Upper lobe of left lung (tissue), 6 donors: ENCODE measurements around the gene RNF187. TPM values are rescaled to one million over a fixed set of nuclear protein-coding genes. Genes with fewer than 3 reads are reported as not detected.

Experiments
- ATAC-seq, 2 donors: fragments of 200-7000 bp; cut with Tn5 transposase; one replicate each; pipeline ENCODE4 v1.9.1; 2022; ENCODE audit warnings: mild to moderate bottlenecking in 2 of 2, moderate library complexity in 2 of 2; ENCODE audit not compliant: low FRiP score in 2 of 2
- DNase-seq, 2 donors: peaks; one replicate each; pipeline ENCODE4 v3.0.0-alpha.2; 2019 to 2020
- H3K27ac ChIP-seq, 4 donors: fragments of 200-600 bp; sonication (generic); one replicate each; pipeline ENCODE4 v1.5.1; 2016 to 2019
- H3K27me3 ChIP-seq, 4 donors: fragments of 200-600 bp; sonication (generic); one replicate each; pipeline ENCODE4 v1.5.1; 2017 to 2019
- H3K36me3 ChIP-seq, 4 donors: fragments of 200-600 bp; sonication (generic); one replicate each; pipeline ENCODE4 v1.5.1; 2016 to 2019
- H3K4me1 ChIP-seq, 4 donors: fragments of 200-600 bp; sonication (generic); one replicate each; pipeline ENCODE4 v1.5.1; 2018 to 2019
- H3K4me3 ChIP-seq, 4 donors: fragments of 200-600 bp; sonication (generic); one replicate each; pipeline ENCODE4 v1.5.1; 2017 to 2019; ENCODE audit warnings: mild to moderate bottlenecking in 2 of 4, moderate library complexity in 1 of 4
- H3K9me3 ChIP-seq, 4 donors: fragments of 200-600 bp; sonication (generic); one replicate each; pipeline ENCODE4 v1.5.1; 2018 to 2019
- EP300 ChIP-seq, 4 donors: sonication (generic); formaldehyde crosslinking; IDR thresholded peaks; one replicate each; pipeline ENCODE4 v1.5.1; 2017; ENCODE audit warnings: antibody characterized with exemption in 4 of 4, control low read depth in 2 of 4
- POLR2A ChIP-seq, 4 donors: fragments of 450-650 bp; IDR thresholded peaks; one replicate each; pipeline ENCODE4 v1.5.1; 2016 to 2017; ENCODE audit warnings: antibody characterized with exemption in 4 of 4, mild to moderate bottlenecking in 2 of 4
- POLR2AphosphoS5 ChIP-seq, 2 donors: sonication (generic); formaldehyde crosslinking; IDR thresholded peaks; one replicate each; pipeline ENCODE4 v1.5.1; 2017; ENCODE audit warnings: antibody characterized with exemption in 2 of 2
- WGBS, 2 donors: methylation state at CpG; one replicate each; pipeline ENCODE4 v1.1.5; 2017 to 2018; 5-methylcytosine and 5-hydroxymethylcytosine counted together
- total RNA-seq, 6 donors: library from RNA; depleted of rRNA in 4 of 6; stranded (reverse); fragments of >200 nt in 4 of 6; gene quantifications; one replicate each; pipeline versions ENCODE4 v1.1.0 to v1.2.1, GENCODE V29; 2016 to 2021
- TF ChIP-seq, protein P1 (sequence below), 6 experiments: fragments of 450-650 bp in 4 of 6; fragments of 200-600 bp in 2 of 6; sonication (generic) in 2 of 6; IDR thresholded peaks; one replicate each; pipeline ENCODE4 v1.5.1; 2016 to 2019; ENCODE audit warnings: antibody characterized with exemption in 6 of 6
- donor health status: DM: no; HTN: no; CAD: no; lungs with moderate emphysema.
- donor health status: DM: no; HTN: yes; CAD: no; lungs with severe emphysema.

RNF187 gene
- 100 to 1,000 TPM in 1 of 6 donors, 10 to 100 TPM in 5; 36.1 to 105 (median 71.2) TPM for total RNA-seq

DNA sequence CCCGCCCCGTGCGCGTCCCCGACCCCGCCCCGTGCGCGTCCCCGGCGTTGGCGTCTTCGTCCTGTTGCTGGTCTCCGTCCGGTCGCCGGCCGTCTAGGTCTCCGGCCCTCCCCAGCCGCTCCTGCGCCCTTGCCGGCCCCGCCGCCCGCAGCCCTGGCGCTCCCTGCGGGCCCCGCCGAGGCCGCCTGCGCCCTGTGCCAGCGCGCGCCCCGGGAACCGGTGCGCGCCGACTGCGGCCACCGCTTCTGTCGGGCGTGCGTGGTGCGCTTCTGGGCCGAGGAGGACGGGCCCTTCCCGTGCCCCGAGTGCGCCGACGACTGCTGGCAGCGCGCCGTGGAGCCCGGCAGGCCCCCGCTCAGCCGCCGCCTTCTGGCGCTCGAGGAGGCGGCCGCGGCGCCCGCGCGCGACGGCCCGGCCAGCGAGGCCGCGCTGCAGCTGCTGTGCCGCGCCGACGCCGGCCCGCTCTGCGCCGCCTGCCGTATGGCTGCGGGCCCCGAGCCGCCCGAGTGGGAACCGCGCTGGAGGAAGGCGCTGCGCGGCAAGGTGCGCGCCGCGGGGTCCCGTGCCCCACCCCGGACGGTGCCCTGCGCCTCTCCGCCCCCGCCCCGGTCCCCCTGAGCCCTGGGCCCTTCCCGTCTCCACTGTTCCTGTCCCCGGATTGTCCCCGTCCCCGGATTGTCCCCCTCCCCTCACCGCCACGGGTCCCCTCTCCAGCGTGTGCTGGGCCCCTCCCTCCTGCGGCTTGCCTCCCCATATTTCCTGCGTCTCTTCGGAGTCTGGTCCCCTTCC is at the start of gene RNF187:
Gene RNF187, plus strand, starts transcription at position 47 of the 789 bp plus-strand sequence.
- H3K36me3 ChIP-seq = peaks cover 6 to 17% (median 10%) of the 10 kb centered on the region in 4 donors
- peaks cover 30 to 42% (median 33%) of the 10 kb centered on the region in 4 donors for H3K4me1 ChIP-seq
- H3K27me3 ChIP-seq = no peaks in the 10 kb centered on the region
- TF ChIP-seq EP300 (IDR thresholded peaks at IDR 0.05) (no peak), POLR2A (IDR thresholded peaks at IDR 0.05) (peak in 2 of 4 donors; percentile 11 to 52), POLR2AphosphoS5 (IDR thresholded peaks at IDR 0.05) (peak in 1 of 2 donors; percentile 31)
- TF ChIP-seq, protein P1, sequence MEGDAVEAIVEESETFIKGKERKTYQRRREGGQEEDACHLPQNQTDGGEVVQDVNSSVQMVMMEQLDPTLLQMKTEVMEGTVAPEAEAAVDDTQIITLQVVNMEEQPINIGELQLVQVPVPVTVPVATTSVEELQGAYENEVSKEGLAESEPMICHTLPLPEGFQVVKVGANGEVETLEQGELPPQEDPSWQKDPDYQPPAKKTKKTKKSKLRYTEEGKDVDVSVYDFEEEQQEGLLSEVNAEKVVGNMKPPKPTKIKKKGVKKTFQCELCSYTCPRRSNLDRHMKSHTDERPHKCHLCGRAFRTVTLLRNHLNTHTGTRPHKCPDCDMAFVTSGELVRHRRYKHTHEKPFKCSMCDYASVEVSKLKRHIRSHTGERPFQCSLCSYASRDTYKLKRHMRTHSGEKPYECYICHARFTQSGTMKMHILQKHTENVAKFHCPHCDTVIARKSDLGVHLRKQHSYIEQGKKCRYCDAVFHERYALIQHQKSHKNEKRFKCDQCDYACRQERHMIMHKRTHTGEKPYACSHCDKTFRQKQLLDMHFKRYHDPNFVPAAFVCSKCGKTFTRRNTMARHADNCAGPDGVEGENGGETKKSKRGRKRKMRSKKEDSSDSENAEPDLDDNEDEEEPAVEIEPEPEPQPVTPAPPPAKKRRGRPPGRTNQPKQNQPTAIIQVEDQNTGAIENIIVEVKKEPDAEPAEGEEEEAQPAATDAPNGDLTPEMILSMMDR (IDR thresholded peaks at IDR 0.05) = peak in 3 of 6 experiments; percentile 14 to 36 (median 18)
- H3K9me3 ChIP-seq = no peaks in the 10 kb centered on the region
- peak; percentile 87 to 99 for DNase-seq
- WGBS, 2 donors = 0 to 1% methylated on average over 15 to 53 of the region's 113 CpGs
- H3K27ac ChIP-seq = peak within 1 kb of the TSS; percentile 98 to 100 (median 98)
- H3K4me3 ChIP-seq = peak within 1 kb of the TSS; percentile 59 to 99 (median 69)
- peak; percentile 95 to 97 for ATAC-seq

DNA sequence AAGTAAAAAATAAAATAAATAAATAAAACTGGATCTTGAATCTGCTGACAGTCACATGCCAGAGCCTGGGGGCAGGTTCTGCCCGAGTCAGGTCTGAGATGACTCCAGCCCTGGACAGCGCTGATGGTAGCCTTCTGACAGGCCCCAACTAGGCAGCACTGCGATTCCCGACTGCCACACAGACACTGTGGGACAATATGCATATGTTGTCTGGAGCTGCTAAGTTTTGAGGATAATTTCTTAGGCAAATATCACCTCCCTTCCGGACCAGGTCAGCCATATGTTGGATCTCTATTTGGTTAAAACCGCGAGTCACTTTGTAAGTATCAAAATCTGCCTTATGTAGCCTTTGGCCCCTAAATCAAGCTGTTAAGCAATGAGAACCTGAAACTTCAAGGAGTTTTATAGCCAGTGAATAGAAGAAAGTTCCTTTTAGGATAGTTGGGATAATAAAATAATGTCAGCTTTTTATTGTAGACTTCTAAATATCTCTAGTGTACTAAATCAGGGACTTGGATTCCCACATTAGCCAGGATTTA is 49.7 kb upstream of the RNF187 start:
- Histone ChIP-seq H3K4me3 (no peak overlapping the region), H3K27me3 (peaks cover 0 to 4% (median 0%) of the 10 kb centered on the region in 4 donors), H3K4me1 (no peaks in the 10 kb centered on the region), H3K27ac (no peak overlapping the region), H3K9me3 (no peaks in the 10 kb centered on the region), H3K36me3 (no peaks in the 10 kb centered on the region)
- DNase-seq = no peak
- TF ChIP-seq POLR2A (IDR thresholded peaks at IDR 0.05) = no peak
- TF ChIP-seq, protein P1 (IDR thresholded peaks at IDR 0.05) = no peak
- TF ChIP-seq POLR2AphosphoS5 (IDR thresholded peaks at IDR 0.05) = no peak
- TF ChIP-seq EP300 (IDR thresholded peaks at IDR 0.05) = no peak
- 90 to 93% methylated on average over 7 of the region's 7 CpGs for WGBS, 2 donors
- no peak for ATAC-seq

DNA sequence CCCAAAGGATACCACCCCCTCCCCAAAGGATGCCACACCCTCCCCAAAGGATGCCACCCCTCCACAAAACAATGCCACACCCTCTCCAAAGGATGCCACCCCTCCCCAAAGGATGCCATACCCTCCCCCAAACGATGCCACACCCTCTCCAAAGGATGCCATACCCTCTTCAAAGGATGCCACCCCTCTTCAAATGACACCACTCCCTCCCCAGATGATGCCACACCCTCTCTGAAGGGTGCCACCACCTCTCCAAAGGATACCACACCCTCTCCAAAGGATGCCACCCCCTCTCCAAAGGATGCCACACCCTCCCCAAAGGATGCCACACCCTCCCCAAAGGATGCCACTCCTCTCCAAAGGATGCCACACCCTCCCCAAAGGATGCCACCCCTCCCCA is 48.9 kb upstream of the RNF187 start:
- 60% methylated on average over 1 of the region's 1 CpG; no CpG with 5 or more reads in 1 of the 2 donors for WGBS, 2 donors
- Histone ChIP-seq H3K27ac (no peak overlapping the region), H3K4me1 (no peaks in the 10 kb centered on the region), H3K27me3 (peaks cover 0 to 4% (median 0%) of the 10 kb centered on the region in 4 donors), H3K36me3 (no peaks in the 10 kb centered on the region), H3K4me3 (no peak overlapping the region), H3K9me3 (no peaks in the 10 kb centered on the region)
- TF ChIP-seq POLR2A (IDR thresholded peaks at IDR 0.05) (no peak), EP300 (IDR thresholded peaks at IDR 0.05) (no peak), POLR2AphosphoS5 (IDR thresholded peaks at IDR 0.05) (no peak)
- DNase-seq (no peak), ATAC-seq (no peak)

DNA sequence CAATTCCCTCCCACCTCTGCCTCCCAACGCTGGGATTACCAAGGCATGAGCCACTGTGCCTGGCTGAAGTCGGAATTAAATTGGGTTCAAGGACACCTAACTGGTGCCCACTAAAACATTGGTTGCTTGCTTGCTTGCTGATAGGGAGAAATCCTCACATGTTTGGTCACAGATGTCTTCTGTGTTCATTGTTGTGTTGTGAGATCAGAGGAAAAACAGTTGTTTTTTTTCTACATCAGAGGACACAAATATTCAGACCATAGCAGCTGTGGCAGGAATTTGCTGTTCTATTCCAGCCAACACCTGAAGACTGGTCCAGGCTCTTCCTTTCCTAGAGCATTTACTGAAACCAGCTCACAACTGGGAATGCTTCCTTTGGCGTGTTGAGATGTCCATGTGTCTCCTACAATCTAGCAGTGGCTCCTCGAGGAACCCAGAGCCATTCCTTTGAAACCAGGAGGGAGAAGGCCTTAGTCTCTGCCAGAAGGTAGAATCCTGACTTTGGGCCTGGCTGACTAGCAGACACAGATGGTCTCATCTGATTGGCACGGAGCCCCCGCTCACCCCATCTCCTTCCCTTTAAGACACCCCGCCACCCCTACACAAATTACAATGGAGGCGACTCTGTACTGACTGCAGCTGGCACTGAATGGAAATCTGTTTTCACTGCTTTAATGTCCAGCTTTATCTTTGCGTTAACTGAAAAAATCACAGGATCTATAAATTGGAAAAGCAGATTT is 46.3 kb upstream of the RNF187 start:
- no peak overlapping the region for H3K4me3 ChIP-seq
- H3K27ac ChIP-seq = no peak overlapping the region
- ATAC-seq (no peak), DNase-seq (no peak)
- no peaks in the 10 kb centered on the region for H3K36me3 ChIP-seq
- 89 to 91% methylated on average over 9 of the region's 9 CpGs for WGBS, 2 donors
- no peaks in the 10 kb centered on the region for H3K9me3 ChIP-seq
- H3K27me3 ChIP-seq = peaks cover 0 to 15% (median 9%) of the 10 kb centered on the region in 4 donors
- TF ChIP-seq, protein P1 (IDR thresholded peaks at IDR 0.05) = no peak
- TF ChIP-seq POLR2AphosphoS5 (IDR thresholded peaks at IDR 0.05) (no peak), POLR2A (IDR thresholded peaks at IDR 0.05) (no peak), EP300 (IDR thresholded peaks at IDR 0.05) (no peak)
- H3K4me1 ChIP-seq = peaks cover 6 to 9% (median 8%) of the 10 kb centered on the region in 4 donors

DNA sequence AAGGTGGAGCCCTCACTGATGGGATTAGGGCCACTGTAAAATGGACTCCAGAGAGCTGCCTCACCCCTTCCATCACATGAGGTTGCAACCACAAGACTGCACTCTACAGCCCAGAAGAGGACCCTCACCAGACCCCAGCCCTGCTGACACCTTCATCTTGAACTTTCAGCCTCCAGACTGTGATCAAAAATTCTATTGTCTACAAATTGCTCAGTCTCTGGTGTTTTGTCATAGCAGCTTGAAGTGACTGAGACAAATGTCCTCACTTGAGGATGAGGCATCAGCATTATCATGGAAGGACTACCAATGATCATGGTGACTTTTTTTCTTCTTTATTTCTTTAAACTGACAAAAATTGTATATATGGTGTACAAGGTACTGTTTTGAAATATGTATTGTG is 43.8 kb upstream of the RNF187 start:
- DNase-seq (no peak), ATAC-seq (no peak)
- no peak overlapping the region for H3K27ac ChIP-seq
- peaks cover 10 to 16% (median 13%) of the 10 kb centered on the region in 4 donors for H3K4me1 ChIP-seq
- H3K27me3 ChIP-seq = peaks cover 0 to 23% (median 13%) of the 10 kb centered on the region in 4 donors
- TF ChIP-seq POLR2AphosphoS5 (IDR thresholded peaks at IDR 0.05) (no peak), EP300 (IDR thresholded peaks at IDR 0.05) (no peak), POLR2A (IDR thresholded peaks at IDR 0.05) (no peak)
- TF ChIP-seq, protein P1 (IDR thresholded peaks at IDR 0.05) = no peak
- no peak overlapping the region for H3K4me3 ChIP-seq
- H3K36me3 ChIP-seq = no peaks in the 10 kb centered on the region
- H3K9me3 ChIP-seq = no peaks in the 10 kb centered on the region
